Inflammatory macrophage treated with lipopolysaccharide for 4 hours (primary cell): Measurements from ENCODE around the gene HOXB4.

Experiments
- DNase-seq: peaks from one replicate; pipeline ENCODE4 v3.0.0-alpha.2; 2020

The HOXB4 gene

DNA sequence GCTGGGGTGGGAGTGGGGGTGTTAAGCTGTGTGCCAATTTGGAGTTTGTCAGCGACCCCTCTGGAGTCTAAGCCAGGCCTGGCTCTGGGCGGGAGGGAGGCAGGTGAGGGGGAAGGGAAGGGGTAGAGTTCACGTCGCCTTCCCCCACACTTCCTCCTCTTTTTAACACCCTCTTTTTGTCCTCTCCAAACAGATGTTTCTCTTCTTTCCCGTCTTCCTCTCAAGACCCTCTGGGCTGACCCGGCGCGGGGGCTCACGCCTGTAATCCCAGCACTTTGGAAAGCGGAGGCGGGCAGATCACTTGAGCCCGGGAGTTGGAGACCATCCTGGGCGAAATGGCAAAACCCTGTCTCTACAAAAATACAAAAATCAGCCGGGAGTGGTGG, 50.6 kb downstream of the HOXB4 start:
- DNase-seq = no peak

DNA sequence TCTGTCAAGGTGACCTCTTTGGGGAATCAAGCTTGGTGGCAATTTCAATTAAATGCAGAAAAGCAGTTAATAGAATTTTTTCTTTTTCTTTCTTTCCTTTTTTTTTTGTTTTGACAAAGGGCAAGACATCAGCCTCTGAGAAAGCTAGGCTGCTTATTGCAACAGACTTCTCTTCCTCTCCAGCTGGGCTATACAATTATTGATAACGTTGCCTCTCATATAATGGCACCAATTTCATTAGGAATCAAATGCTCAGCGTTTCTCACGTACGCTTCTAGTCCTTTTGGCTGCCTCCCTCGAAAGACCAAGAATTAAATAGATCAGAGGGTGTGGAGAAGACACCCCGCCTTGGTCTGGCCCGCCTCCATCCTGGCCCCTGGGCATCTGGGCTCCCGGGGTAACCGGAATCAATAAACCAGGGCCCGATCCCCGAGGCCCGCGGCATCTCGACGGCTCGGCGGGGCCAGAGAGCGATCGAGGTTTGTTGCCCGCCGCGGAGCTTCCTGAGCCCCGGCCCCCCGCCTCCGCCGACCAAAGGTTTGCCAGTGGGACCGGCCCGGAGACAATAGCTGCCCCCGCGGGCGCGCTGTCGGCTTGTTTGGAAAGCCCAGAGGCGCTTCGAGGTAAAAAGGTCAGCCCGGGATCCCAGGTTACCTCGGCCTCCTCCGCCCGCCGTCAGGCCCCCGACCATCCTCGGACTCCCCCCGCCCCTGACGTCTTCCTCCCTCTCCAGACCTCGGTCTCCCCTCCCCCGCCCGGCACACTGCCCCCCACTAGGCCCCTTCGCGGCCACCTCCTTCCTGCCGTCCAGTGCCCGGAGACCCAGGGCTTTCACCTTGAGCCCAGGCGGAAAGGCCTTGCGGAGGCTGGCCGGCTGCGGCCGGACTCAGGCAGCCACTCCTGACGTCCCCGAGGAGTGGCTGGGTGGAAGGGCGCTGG, 51.3 kb downstream of the HOXB4 start:
- DNase-seq = no peak
